Thymus (tissue), 11 donors: ENCODE results near the gene MARCHF6. TPM values are rescaled to one million over a fixed set of nuclear protein-coding genes. Genes with fewer than 3 reads are reported as not detected.
"Not testable (repeated sequence)": the region's sequence is repeated elsewhere in the genome, so short reads cannot be mapped to it uniquely, and the experiment has no call there.

ENCODE experiments used
- DNase-seq, 9 donors: peaks; one replicate each; pipeline ENCODE4 v3.0.0-alpha.2; 2013; ENCODE audit warnings: low spot score in 9 of 9, low read depth in 6 of 9, missing footprints in 1 of 9
- H3K27ac ChIP-seq, 2 donors: one replicate each; pipeline ENCODE4 v1.5.1; 2013; ENCODE audit warnings: control low read depth in 1 of 2, low read depth in 1 of 2, low read length in 1 of 2, mild to moderate bottlenecking in 1 of 2, moderate library complexity in 1 of 2
- H3K27me3 ChIP-seq, 2 donors: one replicate each; pipeline ENCODE4 v1.5.1; 2013; ENCODE audit warnings: low read length in 1 of 2; ENCODE audit not compliant: control insufficient read depth in 2 of 2, insufficient read depth in 1 of 2
- H3K36me3 ChIP-seq, 2 donors: one replicate each; pipeline ENCODE4 v1.5.1; 2013; ENCODE audit warnings: low read length in 1 of 2, mild to moderate bottlenecking in 1 of 2, moderate library complexity in 1 of 2; ENCODE audit not compliant: control insufficient read depth in 2 of 2, insufficient read depth in 2 of 2
- H3K4me1 ChIP-seq, 2 donors: one replicate each; pipeline ENCODE4 v1.5.1; 2013; ENCODE audit warnings: low read length in 2 of 2; ENCODE audit not compliant: control insufficient read depth in 2 of 2, insufficient read depth in 2 of 2
- H3K4me3 ChIP-seq, 2 donors: one replicate each; pipeline ENCODE4 v1.5.1; 2013; ENCODE audit warnings: low read length in 2 of 2, control low read depth in 1 of 2, mild to moderate bottlenecking in 1 of 2
- H3K9me3 ChIP-seq, 2 donors: one replicate each; pipeline ENCODE4 v1.5.1; 2013; ENCODE audit warnings: low read length in 1 of 2, mild to moderate bottlenecking in 1 of 2; ENCODE audit not compliant: control insufficient read depth in 2 of 2, insufficient read depth in 1 of 2
- WGBS: extraction: QIAGEN DNeasy Blood & Tissue Kit; methylation state at CpG from one replicate; pipeline ENCODE4 v1.1.7; 2013; 5-methylcytosine and 5-hydroxymethylcytosine counted together
- polyA plus RNA-seq: library from polyadenylated mRNA; stranded (reverse); fragments of 200-250 nt; gene quantifications from one replicate; pipeline ENCODE4 v1.2.3, GENCODE V29; 2013
- total RNA-seq: library from RNA; stranded (reverse); fragments of 120-200 nt; gene quantifications from one replicate; pipeline ENCODE4 v1.2.4, GENCODE V29; 2013
- donor health status: healthy.

MARCHF6 gene
- total and polyA plus RNA-seq, 2 donors = 43.7 to 196 TPM

GRCh38 chr5:10310066-10310779 lies 43.3 kb upstream of the MARCHF6 start:
- peak overlapping the region in 1 of 2 donors; percentile 46 for H3K27ac ChIP-seq
- 70% methylated on average over 8 of the region's 8 CpGs for WGBS
- H3K4me1 ChIP-seq = no peaks in the 10 kb centered on the region
- no peaks in the 10 kb centered on the region for H3K36me3 ChIP-seq
- peaks cover 7 to 20% of the 10 kb centered on the region in 2 donors for H3K27me3 ChIP-seq
- H3K4me3 ChIP-seq = no peak overlapping the region
- H3K9me3 ChIP-seq = no peaks in the 10 kb centered on the region
- no peak for DNase-seq

GRCh38 chr5:10310835-10311570 lies 42.5 kb upstream of the MARCHF6 start:
- not testable (repeated sequence) for H3K27ac ChIP-seq

GRCh38 chr5:10311595-10312425 lies 41.7 kb upstream of the MARCHF6 start:
- Histone ChIP-seq H3K36me3 (no peaks in the 10 kb centered on the region), H3K27me3 (peaks cover 2 to 12% of the 10 kb centered on the region in 2 donors), H3K27ac (no peak overlapping the region), H3K4me3 (no peak overlapping the region), H3K4me1 (no peaks in the 10 kb centered on the region), H3K9me3 (no peaks in the 10 kb centered on the region)
- no peak for DNase-seq
- WGBS = 91% methylated on average over 10 of the region's 10 CpGs

More at GRCh38 chr5:10310835-10311570, 42.5 kb upstream of the MARCHF6 start:
- H3K9me3 ChIP-seq, H3K36me3 ChIP-seq, H3K4me3 ChIP-seq, DNase-seq, H3K4me1 ChIP-seq: not testable (repeated sequence)
- H3K27me3 ChIP-seq = peaks cover 7 to 20% of the 10 kb centered on the region in 2 donors
- whole genome bisulfite sequencing = 97% methylated on average over 8 of the region's 8 CpGs

GRCh38 chr5:10315201-10315600 lies 38.3 kb upstream of the MARCHF6 start:
- 97% methylated on average over 5 of the region's 5 CpGs for WGBS
- Histone ChIP-seq H3K4me3 (no peak overlapping the region), H3K27me3 (no peaks in the 10 kb centered on the region), H3K9me3 (no peaks in the 10 kb centered on the region), H3K4me1 (no peaks in the 10 kb centered on the region), H3K27ac (no peak overlapping the region), H3K36me3 (no peaks in the 10 kb centered on the region)
- no peak for DNase-seq

GRCh38 chr5:10315824-10316509 lies 37.5 kb upstream of the MARCHF6 start:
- DNase-seq = no peak
- H3K27ac ChIP-seq = no peak overlapping the region
- no peaks in the 10 kb centered on the region for H3K36me3 ChIP-seq
- WGBS = 97% methylated on average over 15 of the region's 15 CpGs
- H3K4me1 ChIP-seq = no peaks in the 10 kb centered on the region
- H3K9me3 ChIP-seq = no peaks in the 10 kb centered on the region
- H3K4me3 ChIP-seq = no peak overlapping the region
- H3K27me3 ChIP-seq = no peaks in the 10 kb centered on the region

- 92% methylated on average over 6 of the region's 6 CpGs for WGBS
Observed at GRCh38 chr5:10317825-10318682, 35.4 kb upstream of the MARCHF6 start.

GRCh38 chr5:10319202-10319851 lies 34.2 kb upstream of the MARCHF6 start:
- Histone ChIP-seq H3K4me3 (no peak overlapping the region), H3K9me3 (no peaks in the 10 kb centered on the region), H3K27me3 (no peaks in the 10 kb centered on the region), H3K36me3 (no peaks in the 10 kb centered on the region), H3K27ac (no peak overlapping the region), H3K4me1 (no peaks in the 10 kb centered on the region)
- 94% methylated on average over 11 of the region's 11 CpGs for WGBS
- no peak for DNase-seq

More at GRCh38 chr5:10317825-10318682, 35.4 kb upstream of the MARCHF6 start:
- no peak overlapping the region for H3K27ac ChIP-seq
- no peaks in the 10 kb centered on the region for H3K9me3 ChIP-seq
- H3K4me3 ChIP-seq = no peak overlapping the region
- no peaks in the 10 kb centered on the region for H3K27me3 ChIP-seq
- H3K36me3 ChIP-seq = no peaks in the 10 kb centered on the region
- H3K4me1 ChIP-seq = no peaks in the 10 kb centered on the region
- no peak for DNase-seq

GRCh38 chr5:10320793-10321192 lies 32.7 kb upstream of the MARCHF6 start:
- no peak overlapping the region for H3K4me3 ChIP-seq
- H3K36me3 ChIP-seq = no peaks in the 10 kb centered on the region
- no peaks in the 10 kb centered on the region for H3K27me3 ChIP-seq
- 65% methylated on average over 3 of the region's 3 CpGs for WGBS
- no peaks in the 10 kb centered on the region for H3K4me1 ChIP-seq
- H3K9me3 ChIP-seq = no peaks in the 10 kb centered on the region
- no peak overlapping the region for H3K27ac ChIP-seq
- DNase-seq = no peak
